OCI-LY3 (cell line): ENCODE measurements around the gene PDHX.

Source experiments
- H2AFZ ChIP-seq: fragments of 200-600, 300-600 bp; shearing (Covaris generic); 2 replicates; pipeline ENCODE4 v1.6.0; 2014; ENCODE audit warnings: antibody characterized with exemption, low read depth, low read length
- H3K27ac ChIP-seq: fragments of 200-600, 300-600 bp; sonication (generic); 2 replicates; pipeline ENCODE4 v1.5.1; 2014; ENCODE audit warnings: mild to moderate bottlenecking, low read length, moderate library complexity, mixed read lengths
- H3K27me3 ChIP-seq: fragments of 200-600, 300-600 bp; sonication (generic); 2 replicates; pipeline ENCODE4 v1.6.1; 2014; ENCODE audit warnings: low read depth, low read length, mixed read lengths
- H3K36me3 ChIP-seq: fragments of 200-600, 300-600 bp; sonication (generic); replicated peaks from 2 replicates; pipeline ENCODE3; 2014; ENCODE audit warnings: low read depth, low read length, mixed read lengths
- H3K4me1 ChIP-seq: fragments of 300-600, 200-600 bp; sonication (generic); 2 replicates; pipeline ENCODE4 v1.6.1; 2014; ENCODE audit warnings: low read length, mixed read lengths
- H3K4me2 ChIP-seq: fragments of 200-600, 300-600 bp; sonication (generic); 2 replicates; pipeline ENCODE4 v1.6.1; 2014; ENCODE audit warnings: low read length, mixed read lengths
- H3K4me3 ChIP-seq: fragments of 300-600, 200-600 bp; sonication (generic); 2 replicates; pipeline ENCODE4 v1.5.1; 2014; ENCODE audit warnings: antibody characterized with exemption, mild to moderate bottlenecking, low read length, moderate library complexity
- H3K79me2 ChIP-seq: fragments of 300-600, 200-600 bp; shearing (Covaris generic); 2 replicates; pipeline ENCODE4 v1.6.1; 2014; ENCODE audit warnings: mild to moderate bottlenecking, low read length, mixed read lengths
- H3K9ac ChIP-seq: fragments of 300-600, 200-600 bp; shearing (Covaris generic); 2 replicates; pipeline ENCODE4 v1.6.0; 2014; ENCODE audit warnings: mild to moderate bottlenecking, low read length, moderate library complexity
- H3K9me3 ChIP-seq: fragments of 200-600, 300-600 bp; shearing (Covaris generic); 2 replicates; pipeline ENCODE4 v1.6.1; 2014; ENCODE audit warnings: low read length, mixed read lengths; ENCODE audit not compliant: insufficient read depth
- H4K20me1 ChIP-seq: fragments of 200-600, 300-600 bp; sonication (generic); 2 replicates; pipeline ENCODE4 v1.6.1; 2016; ENCODE audit warnings: low read length, mixed read lengths; ENCODE audit not compliant: insufficient read depth
- CTCF ChIP-seq: fragments of 200-600, 300-600 bp; sonication (generic); IDR thresholded peaks from 2 replicates; pipeline ENCODE4 v1.5.1; 2014; ENCODE audit warnings: antibody characterized with exemption, low read length, low read depth
- EZH2phosphoT487 ChIP-seq: fragments of 200-600 bp; shearing (Covaris generic); IDR thresholded peaks from 2 replicates; pipeline ENCODE4 v1.6.1; 2018; ENCODE audit warnings: antibody characterized with exemption, mixed run types, low read depth

PDHX gene

GRCh38 chr11:34963351-34963750 is 46.9 kb downstream of the PDHX start:
- H3K79me2 ChIP-seq: no peaks in the 10 kb centered on the region
- no peaks in the 10 kb centered on the region for H3K9me3 ChIP-seq
- H3K27me3 ChIP-seq: no peaks in the 10 kb centered on the region
- H4K20me1 ChIP-seq: no peaks in the 10 kb centered on the region
- TF ChIP-seq EZH2phosphoT487 (no peak), CTCF (no peak)
- H3K9ac ChIP-seq: no peak overlapping the region
- no peak overlapping the region for H2AFZ ChIP-seq
- H3K4me2 ChIP-seq: no peak overlapping the region
- no peak overlapping the region for H3K4me3 ChIP-seq
- H3K36me3 ChIP-seq: peaks cover 3% of the 10 kb centered on the region
- H3K4me1 ChIP-seq: no peaks in the 10 kb centered on the region
- H3K27ac ChIP-seq: no peak overlapping the region

DNA sequence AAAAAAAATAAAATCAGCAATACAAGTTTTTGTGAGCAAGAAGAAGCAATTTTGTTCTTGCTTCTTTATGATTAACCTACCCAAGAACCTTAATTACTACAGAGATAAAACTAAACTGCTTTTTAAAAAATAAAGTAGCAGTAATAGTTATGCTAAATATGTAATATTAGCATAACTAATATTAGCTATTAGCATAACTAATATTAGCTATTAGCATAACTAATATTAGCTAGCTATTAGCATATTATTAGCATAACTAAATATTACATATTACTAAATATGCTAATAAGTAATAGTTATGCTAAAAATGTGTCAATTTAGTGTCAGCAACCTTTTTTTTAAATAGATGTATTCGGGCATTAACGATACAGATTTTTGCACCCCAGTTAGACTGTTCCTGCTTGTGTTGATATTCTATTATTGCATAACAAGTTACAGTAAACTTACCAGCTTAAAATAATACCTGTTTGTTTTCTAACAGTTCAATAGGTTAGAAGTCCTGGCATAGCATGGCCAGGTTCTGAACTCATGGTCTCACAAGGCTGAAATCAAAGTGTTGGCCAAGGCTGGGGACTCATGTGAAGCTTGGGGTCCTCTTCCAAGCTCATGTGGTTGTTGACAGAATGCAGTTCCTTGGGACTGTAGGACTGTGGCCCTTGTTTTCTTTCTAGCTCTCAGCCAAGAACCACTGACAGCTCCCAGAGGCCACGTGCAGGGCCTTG is 48.4 kb downstream of the PDHX start:
- no peaks in the 10 kb centered on the region for H3K27me3 ChIP-seq
- TF ChIP-seq EZH2phosphoT487: no peak
- no peak for TF ChIP-seq CTCF
- no peak overlapping the region for H3K4me2 ChIP-seq
- no peak overlapping the region for H3K4me3 ChIP-seq
- H3K4me1 ChIP-seq: no peaks in the 10 kb centered on the region
- no peaks in the 10 kb centered on the region for H3K79me2 ChIP-seq
- no peaks in the 10 kb centered on the region for H4K20me1 ChIP-seq
- H3K9ac ChIP-seq: no peak overlapping the region
- H3K27ac ChIP-seq: no peak overlapping the region
- peaks cover 3% of the 10 kb centered on the region for H3K36me3 ChIP-seq
- no peaks in the 10 kb centered on the region for H3K9me3 ChIP-seq
- H2AFZ ChIP-seq: no peak overlapping the region

DNA sequence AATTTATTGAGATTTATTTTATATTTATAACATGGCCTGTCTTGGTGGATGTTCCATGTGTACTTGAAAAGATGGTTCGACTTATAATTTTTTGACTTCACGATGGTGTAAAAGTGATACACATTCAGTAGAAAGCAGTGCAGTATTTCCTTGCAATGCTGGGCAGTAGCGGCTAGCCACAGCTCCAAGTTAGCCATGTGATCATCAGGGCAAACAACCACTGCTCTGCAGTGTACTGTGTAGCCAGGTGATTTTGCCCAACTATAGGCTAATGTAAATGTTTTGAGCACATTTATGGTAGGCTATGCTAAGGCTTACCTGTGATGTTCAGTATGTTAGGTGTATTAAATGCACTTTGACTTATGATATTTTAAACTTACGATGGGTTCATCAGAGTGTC is 52.4 kb downstream of the PDHX start:
- H2AFZ ChIP-seq: no peak overlapping the region
- no peak overlapping the region for H3K27ac ChIP-seq
- H3K9me3 ChIP-seq: no peaks in the 10 kb centered on the region
- no peaks in the 10 kb centered on the region for H3K79me2 ChIP-seq
- TF ChIP-seq CTCF: no peak
- TF ChIP-seq EZH2phosphoT487: no peak
- H3K4me1 ChIP-seq: no peaks in the 10 kb centered on the region
- H4K20me1 ChIP-seq: no peaks in the 10 kb centered on the region
- H3K36me3 ChIP-seq: peaks cover 4% of the 10 kb centered on the region
- H3K9ac ChIP-seq: no peak overlapping the region
- H3K4me2 ChIP-seq: no peak overlapping the region
- no peaks in the 10 kb centered on the region for H3K27me3 ChIP-seq
- no peak overlapping the region for H3K4me3 ChIP-seq

DNA sequence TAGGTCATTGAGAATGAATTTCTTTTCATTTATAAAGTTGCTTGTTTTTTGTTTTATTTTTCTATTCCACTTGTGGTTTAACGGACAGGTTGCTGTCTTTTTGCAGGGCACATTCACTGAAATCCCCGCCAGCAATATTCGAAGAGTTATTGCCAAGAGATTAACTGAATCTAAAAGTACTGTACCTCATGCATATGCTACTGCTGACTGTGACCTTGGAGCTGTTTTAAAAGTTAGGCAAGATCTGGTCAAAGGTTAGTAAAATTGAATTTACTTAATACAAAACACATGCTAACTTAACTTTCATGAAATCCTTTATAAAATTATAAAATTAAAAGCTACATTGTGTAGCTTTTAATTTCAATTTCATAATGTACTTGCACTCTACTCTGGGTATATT is 53.6 kb downstream of the PDHX start:
- H3K27ac ChIP-seq: no peak overlapping the region
- H3K4me1 ChIP-seq: no peaks in the 10 kb centered on the region
- no peaks in the 10 kb centered on the region for H3K9me3 ChIP-seq
- H2AFZ ChIP-seq: no peak overlapping the region
- no peak overlapping the region for H3K4me3 ChIP-seq
- H3K9ac ChIP-seq: no peak overlapping the region
- no peaks in the 10 kb centered on the region for H3K27me3 ChIP-seq
- H3K4me2 ChIP-seq: no peak overlapping the region
- H3K79me2 ChIP-seq: no peaks in the 10 kb centered on the region
- TF ChIP-seq EZH2phosphoT487 (no peak), CTCF (no peak)
- H4K20me1 ChIP-seq: no peaks in the 10 kb centered on the region
- peaks cover 8% of the 10 kb centered on the region for H3K36me3 ChIP-seq
